HUES6 (cell line): Measurements from ENCODE around the gene TLE1.
A peak's percentile ranks its signal among the peaks of the same experiment; 100 is the strongest.
"Not testable (repeated sequence)": the region's sequence is repeated elsewhere in the genome, so short reads cannot be mapped to it uniquely, and the experiment has no call there.

Experiments used
- H3K27ac ChIP-seq: 2 replicates; pipeline ENCODE4 v1.7.0; 2013; ENCODE audit warnings: low read depth, mild to moderate bottlenecking, low read length, inconsistent platforms
- H3K27me3 ChIP-seq: 2 replicates; pipeline ENCODE4 v1.6.1; 2013; ENCODE audit warnings: low read length; ENCODE audit not compliant: control insufficient read depth, insufficient read depth
- H3K36me3 ChIP-seq: 2 replicates; pipeline ENCODE4 v1.6.1; 2013; ENCODE audit warnings: low read length; ENCODE audit not compliant: control insufficient read depth, insufficient read depth
- H3K4me1 ChIP-seq: 2 replicates; pipeline ENCODE4 v1.6.1; 2013; ENCODE audit warnings: low read length; ENCODE audit not compliant: control insufficient read depth, insufficient read depth
- H3K4me3 ChIP-seq: 2 replicates; pipeline ENCODE4 v1.5.1; 2013; ENCODE audit warnings: low read depth, low read length
- H3K9ac ChIP-seq: one replicate; pipeline ENCODE4 v1.6.1; 2013; ENCODE audit warnings: mild to moderate bottlenecking, low read length
- H3K9me3 ChIP-seq: 2 replicates; pipeline ENCODE4 v1.6.1; 2013; ENCODE audit warnings: low read depth, low read length; ENCODE audit not compliant: control insufficient read depth, insufficient read depth

The TLE1 gene

GRCh38 chr9:81689343-81690175 is at the start of gene TLE1:
Gene TLE1, minus strand, starts transcription at chr9:81689547. Its CDS starts 1,307 bp downstream, at chr9:81688240.
- H3K36me3 ChIP-seq: peaks cover 18% of the 10 kb centered on the region
- peak within 1 kb of the TSS; percentile 83 for H3K9ac ChIP-seq
- peak within 1 kb of the TSS; percentile 90 for H3K4me3 ChIP-seq
- peaks cover 17% of the 10 kb centered on the region for H3K27me3 ChIP-seq
- H3K9me3 ChIP-seq: no peaks in the 10 kb centered on the region
- peaks cover 37% of the 10 kb centered on the region for H3K4me1 ChIP-seq
- H3K27ac ChIP-seq: peak within 1 kb of the TSS; percentile 88

DNA sequence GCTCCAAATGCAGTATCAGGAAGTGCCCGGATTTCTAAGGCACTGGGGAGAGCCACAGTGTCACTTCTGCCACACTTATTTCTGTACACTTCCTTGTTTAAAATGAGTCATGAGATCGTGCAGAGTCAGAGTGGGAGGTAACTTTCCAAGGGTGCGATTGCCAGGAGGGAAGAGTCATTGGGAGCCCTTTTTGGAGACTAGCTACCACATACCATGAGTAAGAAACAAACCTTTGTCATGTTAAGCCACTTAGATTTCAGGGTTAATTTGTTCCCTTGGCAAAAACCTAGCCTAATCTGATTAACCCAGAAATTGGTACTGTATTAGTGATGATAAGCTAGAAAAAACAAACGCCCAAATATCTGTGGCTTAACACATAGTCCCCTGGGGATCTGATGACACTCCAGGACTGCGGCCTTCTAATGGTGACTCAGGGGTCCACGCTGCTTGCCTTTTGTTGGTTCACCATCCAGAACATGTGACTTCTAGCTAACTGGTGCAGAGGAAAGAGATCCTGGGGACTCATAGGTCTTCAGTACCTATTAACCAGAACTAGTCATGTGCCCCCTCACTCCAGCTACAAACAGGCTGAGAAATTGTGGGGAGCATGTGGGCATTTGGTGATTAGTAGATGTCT is 48.6 kb upstream of the TLE1 start:
- peaks cover 9% of the 10 kb centered on the region for H3K4me1 ChIP-seq
- H3K27me3 ChIP-seq: no peaks in the 10 kb centered on the region
- no peak overlapping the region for H3K4me3 ChIP-seq
- H3K36me3 ChIP-seq: no peaks in the 10 kb centered on the region
- no peak overlapping the region for H3K27ac ChIP-seq
- H3K9ac ChIP-seq: no peak overlapping the region
- 0 out of 2 replicates have a peak, but pooled peaks cover 3% of the 10 kb centered on the region for H3K9me3 ChIP-seq

DNA sequence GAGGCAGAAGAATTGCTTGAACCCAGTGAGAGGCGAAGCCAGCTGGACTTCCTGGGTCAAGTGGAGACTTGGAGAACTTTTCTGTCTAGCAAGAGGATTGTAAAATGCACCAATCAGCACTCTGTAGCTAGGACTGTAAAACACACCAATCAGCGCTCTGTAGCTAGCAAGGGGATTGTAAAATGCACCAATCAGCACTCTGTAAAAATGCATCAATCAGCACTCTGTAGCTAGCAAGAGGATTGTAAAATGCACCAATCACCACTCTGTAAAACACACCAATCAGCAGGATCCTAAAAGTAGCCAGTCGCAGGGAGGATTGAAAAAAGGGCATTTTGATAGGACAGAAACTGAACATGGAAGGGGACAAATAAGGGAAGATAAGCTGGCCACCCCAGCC is 41.2 kb upstream of the TLE1 start:
- H3K4me3 ChIP-seq, H3K4me1 ChIP-seq, H3K9ac ChIP-seq, H3K27me3 ChIP-seq, H3K9me3 ChIP-seq, H3K27ac ChIP-seq, H3K36me3 ChIP-seq: not testable (repeated sequence)

- H3K4me1 ChIP-seq: no peaks in the 10 kb centered on the region
- no peak overlapping the region for H3K4me3 ChIP-seq
- H3K9me3 ChIP-seq: no peaks in the 10 kb centered on the region
- H3K36me3 ChIP-seq: no peaks in the 10 kb centered on the region
- no peak overlapping the region for H3K27ac ChIP-seq
- no peaks in the 10 kb centered on the region for H3K27me3 ChIP-seq
- no peak overlapping the region for H3K9ac ChIP-seq
Measured at GRCh38 chr9:81729135-81729534, 39.8 kb upstream of the TLE1 start.

DNA sequence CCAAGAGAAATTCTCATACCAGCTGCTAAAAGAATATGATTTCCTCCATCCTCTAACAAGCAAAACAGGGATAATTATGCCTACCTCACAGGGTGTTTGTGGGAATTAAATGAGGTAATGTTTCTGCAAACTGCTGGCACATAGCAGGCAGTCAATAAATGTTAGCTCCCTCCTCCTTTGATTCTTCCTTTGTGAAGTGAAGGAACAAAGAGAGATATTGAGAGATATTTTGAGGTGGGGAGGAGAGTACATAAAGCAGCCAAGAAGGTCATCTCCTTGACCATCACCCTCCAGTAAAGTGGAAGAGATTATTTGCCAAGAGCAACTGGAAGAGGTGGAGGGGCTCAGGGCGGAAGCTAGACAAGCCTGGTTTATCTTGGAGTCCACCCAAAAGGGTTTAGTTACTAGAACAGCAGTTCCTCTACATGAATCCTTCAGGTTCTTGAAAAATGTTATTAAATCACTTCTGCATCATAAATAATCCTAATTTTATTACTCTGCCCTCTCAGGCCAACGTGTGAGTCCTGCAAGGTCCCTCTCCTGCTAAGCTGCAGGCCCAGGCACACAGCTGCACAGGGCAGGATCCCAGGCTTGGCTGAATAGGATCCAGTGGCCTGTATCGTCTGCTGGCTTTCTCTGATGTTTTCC is 35.0 kb upstream of the TLE1 start:
- H3K9me3 ChIP-seq: no peaks in the 10 kb centered on the region
- H3K27ac ChIP-seq: no peak overlapping the region
- H3K4me1 ChIP-seq: peaks cover 8% of the 10 kb centered on the region; the same call in 1 of the 2 replicates
- H3K36me3 ChIP-seq: no peaks in the 10 kb centered on the region
- no peak overlapping the region for H3K9ac ChIP-seq
- no peak overlapping the region for H3K4me3 ChIP-seq
- H3K27me3 ChIP-seq: no peaks in the 10 kb centered on the region

DNA sequence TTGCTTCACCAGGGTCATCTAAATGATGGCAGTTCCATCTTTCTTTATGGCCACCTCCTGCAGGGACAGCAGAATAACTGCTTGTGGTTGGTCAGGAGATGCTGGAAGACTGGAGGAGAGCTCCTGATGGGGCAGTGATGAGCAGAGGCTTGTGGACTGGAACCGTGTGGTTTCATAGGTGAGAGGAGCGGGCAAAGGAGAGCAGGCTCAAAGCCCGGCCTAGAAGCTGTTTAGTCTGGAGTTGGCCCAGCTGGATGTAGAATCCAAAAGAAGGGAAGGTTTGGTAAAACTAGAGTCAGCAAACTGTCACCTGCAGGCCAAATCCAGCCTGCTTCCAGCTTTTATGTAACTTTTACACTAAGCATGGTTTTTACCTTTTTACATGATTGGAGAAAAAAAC is 32.9 kb upstream of the TLE1 start:
- H3K27me3 ChIP-seq: no peaks in the 10 kb centered on the region
- no peak overlapping the region for H3K4me3 ChIP-seq
- peaks cover 23% of the 10 kb centered on the region for H3K4me1 ChIP-seq
- no peak overlapping the region for H3K9ac ChIP-seq
- H3K9me3 ChIP-seq: no peaks in the 10 kb centered on the region
- H3K27ac ChIP-seq: no peak overlapping the region
- H3K36me3 ChIP-seq: no peaks in the 10 kb centered on the region

- no peaks in the 10 kb centered on the region for H3K36me3 ChIP-seq
- H3K4me3 ChIP-seq: no peak overlapping the region
- H3K27me3 ChIP-seq: no peaks in the 10 kb centered on the region
- H3K27ac ChIP-seq: no peak overlapping the region
- H3K9ac ChIP-seq: no peak overlapping the region
- no peaks in the 10 kb centered on the region for H3K9me3 ChIP-seq
- peaks cover 29% of the 10 kb centered on the region for H3K4me1 ChIP-seq
Measured at GRCh38 chr9:81720450-81721086, 31.2 kb upstream of the TLE1 start.

- H3K27ac ChIP-seq: no peak overlapping the region
- H3K4me3 ChIP-seq: no peak overlapping the region
- H3K4me1 ChIP-seq: peaks cover 29% of the 10 kb centered on the region
- H3K27me3 ChIP-seq: no peaks in the 10 kb centered on the region
- H3K9ac ChIP-seq: no peak overlapping the region
- H3K36me3 ChIP-seq: no peaks in the 10 kb centered on the region
- no peaks in the 10 kb centered on the region for H3K9me3 ChIP-seq
Measured at GRCh38 chr9:81719972-81720371, 30.6 kb upstream of the TLE1 start.

- no peak overlapping the region for H3K4me3 ChIP-seq
Measured at GRCh38 chr9:81718244-81718643, 28.9 kb upstream of the TLE1 start.

GRCh38 chr9:81717747-81718077 is 28.4 kb upstream of the TLE1 start:
- H3K4me1 ChIP-seq: peaks cover 21% of the 10 kb centered on the region
- H3K9ac ChIP-seq: no peak overlapping the region
- H3K27ac ChIP-seq: no peak overlapping the region
- H3K27me3 ChIP-seq: no peaks in the 10 kb centered on the region
- H3K4me3 ChIP-seq: no peak overlapping the region
- H3K9me3 ChIP-seq: no peaks in the 10 kb centered on the region
- no peaks in the 10 kb centered on the region for H3K36me3 ChIP-seq

More at GRCh38 chr9:81718244-81718643, 28.9 kb upstream of the TLE1 start:
- no peaks in the 10 kb centered on the region for H3K27me3 ChIP-seq
- no peaks in the 10 kb centered on the region for H3K9me3 ChIP-seq
- no peak overlapping the region for H3K9ac ChIP-seq
- no peak overlapping the region for H3K27ac ChIP-seq
- peaks cover 26% of the 10 kb centered on the region for H3K4me1 ChIP-seq
- H3K36me3 ChIP-seq: no peaks in the 10 kb centered on the region
